OCI-LY1 (cell line): ENCODE measurements around the gene CFAP57.

ENCODE experiments used
- H2AFZ ChIP-seq: fragments of 200-600 bp; sonication (generic), shearing (Covaris generic); 2 replicates; pipeline ENCODE4 v1.6.0; 2014; ENCODE audit warnings: antibody characterized with exemption, mild to moderate bottlenecking, low read length
- H3F3A ChIP-seq: fragments of 200-600 bp; sonication (generic), shearing (Covaris generic); 2 replicates; pipeline ENCODE4 v1.6.0; 2014; ENCODE audit warnings: mild to moderate bottlenecking, antibody characterized with exemption, low read length, moderate library complexity; ENCODE audit not compliant: insufficient read depth
- H3K27ac ChIP-seq: fragments of 200-600 bp; sonication (generic); 2 replicates; pipeline ENCODE4 v1.5.1; 2014; ENCODE audit warnings: low read length, mixed run types, mild to moderate bottlenecking, low read depth; ENCODE audit not compliant: poor library complexity, severe bottlenecking
- H3K27me3 ChIP-seq: fragments of 200-600 bp; sonication (generic); 2 replicates; pipeline ENCODE4 v1.6.0; 2014; ENCODE audit warnings: antibody characterized with exemption, mild to moderate bottlenecking, low read length, moderate library complexity; ENCODE audit not compliant: insufficient read depth
- H3K36me3 ChIP-seq: fragments of 200-600 bp; sonication (generic); 2 replicates; pipeline ENCODE4 v1.6.1; 2014; ENCODE audit warnings: mild to moderate bottlenecking, antibody characterized with exemption, low read length, moderate library complexity, mixed read lengths; ENCODE audit not compliant: insufficient read depth
- H3K4me1 ChIP-seq: fragments of 200-600 bp; sonication (generic); 2 replicates; pipeline ENCODE4 v1.5.1; 2014; ENCODE audit warnings: mild to moderate bottlenecking, low read length, moderate library complexity; ENCODE audit not compliant: insufficient read depth, severe bottlenecking
- H3K4me2 ChIP-seq: fragments of 200-600 bp; sonication (generic), shearing (Covaris generic); 2 replicates; pipeline ENCODE4 v1.6.1; 2014; ENCODE audit warnings: low read length
- H3K4me3 ChIP-seq: fragments of 200-600 bp; sonication (generic); 2 replicates; pipeline ENCODE4 v1.5.1; 2014; ENCODE audit warnings: low read length, low read depth, mild to moderate bottlenecking, mixed read lengths; ENCODE audit not compliant: poor library complexity, severe bottlenecking
- H3K79me2 ChIP-seq: fragments of 200-600 bp; shearing (Covaris generic); 2 replicates; pipeline ENCODE4 v1.6.1; 2016; ENCODE audit warnings: mixed run types, low read length, mixed read lengths; ENCODE audit not compliant: insufficient read depth
- H3K9ac ChIP-seq: fragments of 200-600 bp; sonication (generic), shearing (Covaris generic); 2 replicates; pipeline ENCODE4 v1.6.1; 2014; ENCODE audit warnings: mild to moderate bottlenecking, low read length, mixed read lengths
- H3K9me2 ChIP-seq: fragments of 200-600 bp; sonication (generic), shearing (Covaris generic); 2 replicates; pipeline ENCODE4 v1.6.1; 2014; ENCODE audit warnings: low read depth, mild to moderate bottlenecking, low read length, mixed read lengths
- H3K9me3 ChIP-seq: fragments of 200-600 bp; shearing (Covaris generic); 2 replicates; pipeline ENCODE4 v1.6.1; 2014; ENCODE audit warnings: low read length, mixed read lengths
- H4K20me1 ChIP-seq: fragments of 200-600 bp; sonication (generic), shearing (Covaris generic); 2 replicates; pipeline ENCODE4 v1.6.0; 2016; ENCODE audit warnings: mild to moderate bottlenecking, low read length; ENCODE audit not compliant: insufficient read depth
- CTCF ChIP-seq: fragments of 200-600 bp; sonication (generic), shearing (Covaris generic); IDR thresholded peaks from 2 replicates; pipeline ENCODE4 v1.5.1; 2017; ENCODE audit warnings: mild to moderate bottlenecking, antibody characterized with exemption, low read length, moderate library complexity, mixed read lengths
- EZH2 ChIP-seq: fragments of 200-600 bp; sonication (generic), shearing (Covaris generic); IDR thresholded peaks from 2 replicates; pipeline ENCODE4 v1.8.0; 2017; ENCODE audit warnings: borderline replicate concordance, mixed run types, mild to moderate bottlenecking, antibody characterized with exemption, low read length, moderate library complexity, mixed read lengths

CFAP57 gene

GRCh38 chr1:43222879-43223278 is 50.7 kb downstream of the CFAP57 start:
- Histone ChIP-seq H3K9me3 (no peaks in the 10 kb centered on the region), H3K4me2 (no peak overlapping the region), H3K4me3 (no peak overlapping the region), H3K9ac (no peak overlapping the region), H3K27ac (no peak overlapping the region), H3K4me1 (no peaks in the 10 kb centered on the region), H3K79me2 (no peaks in the 10 kb centered on the region), H3F3A (no peaks in the 10 kb centered on the region), H3K36me3 (no peaks in the 10 kb centered on the region), H2AFZ (no peak overlapping the region), H4K20me1 (no peaks in the 10 kb centered on the region), H3K27me3 (no peaks in the 10 kb centered on the region), H3K9me2 (no peaks in the 10 kb centered on the region)
- TF ChIP-seq EZH2 (no peak), CTCF (no peak)

DNA sequence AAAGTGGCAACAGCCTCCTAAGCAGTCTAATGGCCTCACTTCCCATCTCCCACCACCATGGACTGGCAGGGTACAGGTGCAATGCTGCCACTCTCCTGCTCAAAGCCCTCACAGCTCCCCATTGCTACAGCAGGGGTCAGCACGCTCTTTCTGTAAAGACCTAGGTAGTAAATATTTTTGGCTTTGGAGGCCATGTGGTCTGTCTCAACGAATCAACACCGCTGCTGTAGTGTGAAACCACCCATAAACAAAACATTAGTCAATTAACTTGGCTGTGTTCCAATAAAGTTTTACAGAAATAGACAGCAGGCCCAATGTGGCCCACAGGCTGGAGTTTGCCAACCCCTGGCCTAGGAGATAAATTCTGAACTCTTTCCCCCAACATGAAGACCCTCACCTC is 53.0 kb downstream of the CFAP57 start:
- Histone ChIP-seq H3K79me2 (no peaks in the 10 kb centered on the region), H3K4me1 (no peaks in the 10 kb centered on the region), H4K20me1 (no peaks in the 10 kb centered on the region), H3K36me3 (no peaks in the 10 kb centered on the region), H3K27ac (no peak overlapping the region), H3K9me2 (no peaks in the 10 kb centered on the region), H2AFZ (no peak overlapping the region), H3K27me3 (no peaks in the 10 kb centered on the region), H3K4me3 (no peak overlapping the region), H3F3A (no peaks in the 10 kb centered on the region), H3K9ac (no peak overlapping the region), H3K4me2 (no peak overlapping the region), H3K9me3 (no peaks in the 10 kb centered on the region)
- no peak for TF ChIP-seq CTCF
- TF ChIP-seq EZH2: no peak

- no peaks in the 10 kb centered on the region for H3K9me2 ChIP-seq
- no peaks in the 10 kb centered on the region for H3K27me3 ChIP-seq
- no peak overlapping the region for H2AFZ ChIP-seq
- H3K79me2 ChIP-seq: no peaks in the 10 kb centered on the region
- no peak overlapping the region for H3K4me3 ChIP-seq
- no peak overlapping the region for H3K4me2 ChIP-seq
- H4K20me1 ChIP-seq: no peaks in the 10 kb centered on the region
- no peaks in the 10 kb centered on the region for H3F3A ChIP-seq
- TF ChIP-seq CTCF (peak; percentile 90), EZH2 (no peak)
- H3K4me1 ChIP-seq: no peaks in the 10 kb centered on the region
- no peaks in the 10 kb centered on the region for H3K9me3 ChIP-seq
- no peak overlapping the region for H3K27ac ChIP-seq
- no peaks in the 10 kb centered on the region for H3K36me3 ChIP-seq
- no peak overlapping the region for H3K9ac ChIP-seq
These were observed 55.1 kb downstream of the CFAP57 start for GRCh38 chr1:43227143-43227764.
